Right ventricle myocardium inferior (tissue), 1 donor: ENCODE data around the gene MEMO1. TPM values are rescaled to one million over a fixed set of nuclear protein-coding genes. Genes with fewer than 3 reads are reported as not detected.
"Not testable (repeated sequence)": the region's sequence is repeated elsewhere in the genome, so short reads cannot be mapped to it uniquely, and the experiment has no call there.

Source experiments
- ATAC-seq: fragments of 200-7000 bp; cut with Tn5 transposase; one replicate; pipeline ENCODE4 v1.9.1; 2020; ENCODE audit warnings: mild to moderate bottlenecking, moderate library complexity
- DNase-seq: peaks from one replicate; pipeline ENCODE4 v3.0.0; 2021; ENCODE audit errors: missing footprints
- intact Hi-C: fragments of 100-400 bp; cut with DNase I; formaldehyde crosslinking; loops from one replicate; pipeline ENCODE4 v1.11.0; 2022
- total RNA-seq: library from RNA; stranded (reverse); fragmentation: NEBNext Ultra II Directional; extraction: Animal tissue kit (Norgen Biotek cat#: 25700); gene quantifications from one replicate; pipeline ENCODE4 v1.2.1, GENCODE V29; 2021
- donor health status: DM: no; HTN: yes; CAD: no; lungs with severe emphysema.

MEMO1 gene
- total RNA-seq, 1 donor from 2014 or later, result 50.0 TPM

DNA sequence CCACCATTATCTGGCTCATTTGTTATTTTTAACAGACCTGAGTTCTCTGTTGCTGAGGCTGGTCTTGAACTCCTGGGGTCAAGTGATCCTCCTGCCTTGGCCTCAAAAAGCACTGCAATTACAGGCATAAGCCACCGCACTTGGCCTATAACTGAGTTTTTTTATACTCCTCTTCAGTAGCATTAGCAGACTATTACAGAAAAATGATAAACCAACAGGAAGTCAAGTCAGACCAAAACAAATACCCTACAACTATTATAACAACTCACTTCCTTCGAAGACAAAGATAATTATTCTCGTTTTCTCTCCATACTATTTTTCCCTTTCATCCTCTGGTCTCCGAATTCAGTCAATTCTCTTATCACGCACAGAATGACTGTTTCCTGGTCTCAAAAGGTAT is 78.2 kb downstream of the MEMO1 start:
- intact Hi-C loops, result no loop called here
- DNase-seq (no peak), ATAC-seq (no peak)

DNA sequence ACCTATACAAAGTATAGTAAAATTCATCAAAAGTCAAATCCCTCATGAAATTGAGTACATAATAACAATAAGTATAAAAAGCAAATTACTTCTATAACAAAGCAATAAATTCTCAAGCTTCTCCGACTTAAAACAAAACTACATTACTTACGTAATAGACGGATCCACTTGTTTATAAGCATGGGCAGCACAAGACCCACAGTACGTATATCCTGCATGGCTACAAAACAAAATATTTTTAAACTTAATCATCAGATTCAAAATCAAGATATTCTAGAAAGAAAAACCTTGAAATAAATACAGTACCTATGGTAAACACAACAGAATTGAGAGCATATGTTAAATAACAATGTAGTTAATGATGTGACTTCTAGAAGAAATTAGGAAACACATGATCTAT is 78.9 kb downstream of the MEMO1 start:
- DNase-seq (no peak), ATAC-seq (no peak)
- intact Hi-C loops, result no loop called here

DNA sequence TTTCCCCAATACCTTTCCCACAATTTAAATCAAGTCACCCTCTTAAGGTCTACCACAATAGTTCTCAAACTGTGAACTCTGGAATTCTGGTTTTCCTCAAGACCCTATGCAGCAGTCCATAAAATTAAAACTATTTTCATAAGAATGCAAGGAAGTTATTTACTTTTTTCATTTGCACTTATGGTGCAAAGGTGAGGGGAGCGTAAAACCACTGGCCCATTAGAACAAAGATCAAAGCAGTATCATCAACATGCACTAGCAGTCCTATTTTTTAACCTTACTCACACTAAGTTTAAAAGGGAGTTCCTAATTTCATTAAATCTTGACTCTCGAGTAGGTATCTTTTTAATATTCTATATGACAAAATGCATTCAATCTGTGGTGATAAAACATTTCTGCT is 85.3 kb downstream of the MEMO1 start:
- ATAC-seq (no peak), DNase-seq (no peak)
- intact Hi-C loops, result no loop called here

DNA sequence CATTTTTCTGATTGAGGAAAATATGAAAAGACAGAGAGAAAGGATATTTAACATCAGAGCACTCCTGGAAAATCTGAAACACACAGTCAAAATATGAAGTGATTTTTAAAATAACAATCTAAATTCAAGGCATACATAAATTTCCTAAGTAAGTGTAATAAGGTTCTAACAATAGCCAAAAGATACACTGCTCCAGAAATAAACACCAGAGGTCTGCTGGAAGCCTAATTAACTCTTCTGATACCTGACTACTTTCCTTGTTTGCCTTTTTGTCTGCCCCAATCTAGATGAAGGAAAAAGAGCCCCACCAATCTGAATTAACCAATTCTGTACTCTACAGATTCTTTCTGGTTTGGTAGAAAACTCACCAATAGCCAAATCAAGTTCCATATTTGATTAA is 87.1 kb downstream of the MEMO1 start:
- DNase-seq (no peak), ATAC-seq (no peak)
- intact Hi-C loops, result no loop called here

DNA sequence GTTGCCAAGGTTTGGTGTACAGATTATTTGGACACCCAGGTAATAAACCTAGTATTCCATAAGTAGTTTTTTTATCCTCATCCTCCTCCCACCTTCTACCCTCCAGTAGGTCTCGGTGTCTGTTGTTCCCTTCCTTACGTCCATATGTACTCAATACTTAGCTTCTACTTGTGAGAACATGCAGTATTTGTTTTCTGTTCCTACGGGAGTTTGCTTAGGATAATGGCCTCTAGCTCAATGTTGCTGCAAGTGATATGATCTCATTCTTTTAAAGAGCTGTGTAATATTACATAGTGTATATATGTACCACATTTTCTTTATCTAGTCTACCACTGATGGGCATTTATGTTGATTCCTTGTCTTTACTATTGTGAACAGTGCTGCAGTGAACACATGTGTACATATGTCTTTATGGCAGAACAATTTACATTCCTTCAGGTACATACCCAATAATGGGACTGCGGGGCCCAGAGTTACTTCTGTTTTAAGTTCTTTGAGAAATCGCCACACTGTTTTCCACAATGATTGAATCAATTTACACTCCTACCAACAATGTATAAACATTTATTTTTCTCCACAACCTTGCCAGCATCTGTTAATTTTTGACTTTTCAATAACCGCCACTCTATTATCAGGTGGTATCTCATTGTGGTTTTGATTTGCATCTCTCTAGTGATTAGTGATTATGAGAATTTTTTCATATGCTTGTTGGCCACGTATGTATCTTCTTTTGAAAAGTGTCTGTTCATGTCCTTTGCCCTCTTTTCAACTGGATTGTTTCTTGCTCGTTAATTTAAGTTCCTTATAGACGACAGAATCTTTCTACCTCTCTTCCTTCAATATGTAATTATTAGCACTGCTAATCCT is 88.0 kb downstream of the MEMO1 start:
- ATAC-seq (no peak), DNase-seq (no peak)
- intact Hi-C loops, result no loop called here

DNA sequence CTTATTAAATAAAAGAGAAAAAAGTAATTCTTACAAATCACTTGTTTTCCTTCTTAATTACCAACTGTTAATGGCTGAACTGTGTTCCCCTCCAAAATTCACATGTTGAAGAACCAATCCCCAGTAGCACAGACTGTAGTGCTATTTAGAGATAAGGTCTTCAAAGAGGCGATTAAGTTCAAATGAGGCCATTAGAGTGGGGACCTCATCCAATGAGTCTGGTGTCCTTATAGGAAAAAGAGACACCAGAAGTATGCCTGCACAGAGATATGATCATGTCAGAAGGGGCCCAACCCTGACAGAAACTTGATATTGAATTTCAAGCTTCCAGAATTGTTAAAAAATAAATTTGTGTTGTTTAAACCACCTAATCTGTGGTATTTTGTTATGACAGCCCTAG is 89.8 kb downstream of the MEMO1 start:
- DNase-seq (no peak), ATAC-seq (no peak)
- intact Hi-C loops, result no loop called here

DNA sequence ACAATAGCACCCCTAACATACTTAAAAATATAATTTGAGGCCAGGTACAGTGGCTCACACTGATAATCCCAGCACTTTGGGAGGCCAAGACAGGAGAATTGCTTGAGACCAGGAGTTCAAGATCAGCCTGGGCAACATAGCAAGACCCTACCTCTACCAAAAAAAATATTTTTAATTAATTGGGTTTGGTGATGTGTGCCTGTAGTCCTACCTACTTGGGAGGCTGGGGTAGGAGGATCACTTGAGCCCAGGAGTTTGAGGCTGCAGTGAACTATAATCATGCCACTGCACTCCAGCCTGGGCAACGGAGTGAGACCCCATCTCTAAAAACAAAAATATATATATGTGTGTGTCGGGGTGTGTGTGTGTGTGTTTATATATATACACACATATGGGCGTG is 91.3 kb downstream of the MEMO1 start:
- ATAC-seq (no peak), DNase-seq (peak; percentile 15)
- intact Hi-C loops, result no loop called here

DNA sequence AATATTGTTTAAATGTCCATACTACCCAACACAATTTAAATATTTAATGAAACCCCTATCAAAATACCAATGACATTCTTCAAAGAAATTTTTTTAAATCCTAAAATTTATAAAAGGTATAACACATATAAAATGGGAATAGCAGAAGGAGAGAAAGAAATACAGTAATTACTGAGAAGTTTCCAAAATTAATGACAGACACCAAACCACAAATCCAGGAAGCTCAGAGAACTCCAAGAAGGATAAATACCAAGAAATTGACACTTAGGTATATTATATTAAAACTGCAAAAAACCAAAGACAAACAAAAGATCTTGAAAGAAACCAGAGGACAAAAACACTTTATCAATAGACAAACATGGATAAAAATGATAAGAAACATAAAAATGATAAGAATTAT is 101.1 kb downstream of the MEMO1 start:
- no peak for ATAC-seq
- no peak for DNase-seq
- intact Hi-C loops, result no loop called here

DNA sequence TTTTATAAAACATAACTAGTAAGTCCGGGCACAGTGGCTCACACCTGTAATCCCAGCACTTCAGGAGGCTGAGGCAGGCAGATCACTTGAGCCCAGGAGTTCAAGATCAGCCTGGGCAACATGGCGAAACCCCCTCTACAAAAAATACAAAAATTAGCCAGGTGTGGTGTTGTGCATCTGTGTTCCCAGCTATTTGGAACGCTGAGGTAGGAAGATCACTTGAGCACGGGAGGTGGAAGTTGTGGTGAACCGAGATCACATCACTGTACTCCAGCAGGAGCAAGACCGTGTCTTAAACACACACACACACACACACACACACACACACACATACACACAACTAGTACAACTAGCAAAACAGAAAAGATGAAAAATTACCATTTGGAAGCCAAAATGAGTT is 103.3 kb downstream of the MEMO1 start:
- DNase-seq, ATAC-seq, intact Hi-C loops: not testable (repeated sequence)

DNA sequence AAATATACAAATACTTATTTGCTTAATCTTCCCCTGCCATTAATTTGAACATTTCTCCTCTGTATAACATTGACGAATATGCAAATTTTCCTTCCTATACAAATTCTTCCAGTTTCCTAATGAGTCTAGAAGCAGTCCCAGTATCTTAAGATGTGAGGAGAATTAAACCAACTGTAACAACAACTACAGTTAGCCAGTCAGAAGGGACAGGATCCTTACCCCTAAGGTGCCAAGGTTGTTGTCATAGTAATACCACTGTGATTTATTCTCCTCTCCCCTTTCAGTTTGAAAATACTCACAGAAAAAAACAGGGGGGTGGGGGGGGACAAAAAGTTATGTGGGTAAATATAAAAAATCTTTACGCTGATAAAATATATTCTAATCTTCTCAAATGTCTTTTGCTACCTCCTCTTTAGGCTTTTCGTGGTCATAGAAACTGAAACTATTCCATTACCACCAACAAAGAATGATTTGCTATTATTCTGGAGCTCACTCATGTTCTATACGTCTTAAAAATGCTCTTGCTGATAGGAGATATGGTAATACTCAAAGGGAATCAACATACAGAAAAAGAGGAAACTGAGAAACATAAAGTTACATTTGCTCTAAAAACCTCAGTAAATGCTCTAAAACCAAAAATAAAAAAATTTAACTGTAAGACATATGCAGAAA is 107.6 kb downstream of the MEMO1 start:
- DNase-seq, result no peak
- ATAC-seq, result no peak
- intact Hi-C loops, result no loop called here

DNA sequence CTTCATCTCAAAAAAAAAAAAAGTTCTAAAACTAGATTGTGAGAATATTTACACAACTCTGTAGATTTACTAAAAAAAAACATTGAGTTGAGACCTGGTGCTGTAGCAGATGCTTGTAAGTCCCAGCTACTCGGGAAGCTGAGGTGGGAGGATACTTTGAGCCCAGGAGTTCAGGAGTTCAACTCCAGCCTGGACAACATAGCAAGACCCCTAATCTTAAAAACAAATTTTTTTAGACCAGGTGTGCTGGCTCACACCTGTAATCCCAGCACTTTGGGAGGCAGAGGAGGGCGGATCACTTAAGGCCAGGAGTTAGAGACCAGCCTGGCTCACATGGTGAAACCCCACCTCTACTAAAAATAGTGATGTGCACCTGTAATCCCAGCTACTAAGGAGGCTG is 108.9 kb downstream of the MEMO1 start:
- ATAC-seq (no peak), DNase-seq (no peak)
- intact Hi-C loops, result no loop called here

DNA sequence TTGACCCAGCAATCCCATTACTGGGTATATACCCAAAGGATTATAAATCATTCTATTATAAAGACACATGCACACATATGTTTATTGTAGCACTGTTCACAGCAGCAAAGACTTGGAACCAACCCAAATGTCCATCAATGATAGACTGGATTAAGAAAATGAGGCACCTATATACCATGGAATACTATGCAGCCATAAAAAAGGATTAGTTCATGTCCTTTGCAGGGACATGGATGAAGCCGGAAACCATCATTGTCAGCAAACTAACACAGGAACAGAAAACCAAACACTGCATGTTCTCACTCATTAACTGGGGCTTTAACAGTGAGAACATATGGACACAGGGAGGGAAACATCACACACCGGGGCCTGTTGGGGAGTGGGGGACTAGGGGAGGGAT is 110.7 kb downstream of the MEMO1 start:
- ATAC-seq, DNase-seq, intact Hi-C loops: not testable (repeated sequence)

DNA sequence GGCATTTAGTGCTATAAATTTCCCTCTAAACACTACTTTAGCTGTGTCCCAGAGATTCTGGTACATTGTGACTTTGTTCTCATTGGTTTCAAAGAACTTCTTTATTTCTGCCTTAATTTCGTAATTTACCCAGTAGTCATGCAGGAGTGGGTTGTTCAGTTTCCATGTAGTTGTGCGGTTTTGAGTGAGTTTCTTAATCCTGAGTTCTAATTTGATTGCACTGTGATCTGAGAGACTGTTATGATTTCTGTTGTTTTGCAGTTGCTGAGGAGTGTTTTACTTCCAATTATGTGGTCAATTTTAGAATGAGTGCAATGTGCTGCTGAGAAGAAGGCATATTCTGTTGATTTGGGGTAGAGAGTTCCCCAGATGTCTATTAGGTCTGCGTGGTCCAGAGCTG is 112.5 kb downstream of the MEMO1 start:
- intact Hi-C loops, ATAC-seq, DNase-seq: not testable (repeated sequence)

DNA sequence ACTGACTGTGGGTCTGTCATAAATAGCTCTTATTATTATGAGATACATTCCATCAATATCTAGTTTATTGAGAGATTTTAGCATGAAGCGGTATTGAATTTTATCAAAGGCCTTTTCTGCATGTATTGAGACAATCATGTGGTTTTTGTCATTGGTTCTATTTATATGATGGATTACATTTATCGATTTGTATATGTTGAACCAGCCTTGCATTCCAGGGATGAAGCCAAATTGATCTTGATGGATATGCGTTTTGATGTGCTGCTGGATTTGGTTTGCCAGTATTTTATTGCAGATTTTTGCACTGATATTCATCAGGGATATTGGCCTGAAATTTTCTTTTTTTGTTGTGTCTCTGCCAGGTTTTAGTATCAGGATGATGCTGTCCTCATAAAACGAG is 113.5 kb downstream of the MEMO1 start:
- ATAC-seq, DNase-seq, intact Hi-C loops: not testable (repeated sequence)

DNA sequence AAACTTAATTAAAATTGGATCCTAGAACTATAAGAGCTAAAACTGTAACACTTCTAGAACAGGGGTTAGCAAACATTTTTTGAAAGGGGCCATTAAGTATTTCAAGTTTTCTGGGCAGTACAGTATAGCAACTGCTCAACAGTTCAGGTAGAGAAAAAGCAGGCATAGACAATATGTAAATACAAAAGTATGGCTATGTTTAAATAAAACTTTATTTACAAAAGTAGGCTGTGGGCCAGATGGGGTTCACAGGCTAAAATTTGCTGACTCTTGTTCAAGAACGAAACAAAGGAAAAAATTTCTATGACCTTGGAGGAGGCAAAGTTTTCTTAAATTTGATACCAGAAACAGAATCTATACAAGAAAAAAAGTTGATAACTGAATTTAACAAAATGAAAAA is 114.5 kb downstream of the MEMO1 start:
- no peak for DNase-seq
- no peak for ATAC-seq
- intact Hi-C loops, result no loop called here

DNA sequence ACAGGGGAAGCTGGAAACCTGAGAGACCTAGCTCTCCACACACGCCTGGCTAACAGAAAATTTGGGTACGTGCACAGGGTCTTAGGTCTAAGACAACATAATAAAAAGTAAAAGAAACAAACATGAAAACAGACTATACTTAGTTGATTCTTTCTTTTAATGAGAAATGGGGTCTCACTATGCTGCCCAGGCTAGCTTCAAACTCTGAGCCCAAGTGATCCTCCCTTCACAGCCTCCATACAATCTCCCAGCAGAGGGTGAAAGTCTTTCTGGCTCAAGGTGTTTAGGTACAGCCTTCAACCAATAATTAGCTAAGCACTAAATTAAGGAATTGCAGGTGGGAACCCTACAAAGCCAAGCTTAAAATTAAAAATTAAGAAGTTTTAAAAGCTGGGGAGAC is 116.2 kb downstream of the MEMO1 start:
- intact Hi-C loops, result no loop called here

DNA sequence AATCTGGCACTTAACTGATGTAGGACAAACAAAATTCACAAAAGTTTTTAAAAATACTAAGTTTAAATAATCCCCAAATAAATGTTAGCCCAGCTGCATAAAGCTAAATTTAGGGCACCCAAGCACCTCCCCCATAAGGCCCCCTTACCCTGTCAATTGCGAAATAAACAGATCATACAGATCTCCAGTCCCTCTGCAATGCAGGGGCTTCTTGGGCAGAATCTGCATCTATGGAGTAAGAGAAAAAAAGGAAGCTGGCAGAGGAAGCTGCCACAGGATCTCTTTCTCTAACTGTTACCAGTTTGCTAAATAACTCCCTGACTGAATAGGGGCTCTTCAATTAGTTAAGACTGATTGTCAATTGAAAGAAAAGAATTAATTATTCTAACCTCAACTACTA is 117.7 kb downstream of the MEMO1 start:
- intact Hi-C loops, result no loop called here
- no peak for ATAC-seq
- DNase-seq, result no peak

More for the DNA sequence above, 116.2 kb downstream of the MEMO1 start:
- DNase-seq (no peak), ATAC-seq (no peak)

DNA sequence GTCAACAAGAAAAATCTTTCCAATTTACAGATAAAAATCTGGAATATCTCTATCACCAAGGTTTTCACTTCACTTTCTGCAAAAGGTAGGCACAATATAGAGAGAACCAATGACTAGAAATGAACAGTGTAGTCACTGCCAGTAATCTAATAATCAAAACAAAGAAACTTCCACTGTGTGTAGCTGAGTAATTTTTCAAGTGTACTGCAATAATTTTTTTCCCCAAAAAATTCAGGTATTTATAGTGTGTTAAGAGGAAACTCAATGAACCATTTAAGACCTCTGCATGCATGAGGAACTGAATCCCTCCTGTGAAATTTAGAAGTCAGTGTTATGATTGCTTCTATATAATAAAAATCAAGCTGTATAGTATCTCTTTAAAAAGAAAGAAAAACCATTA is 121.8 kb downstream of the MEMO1 start:
- intact Hi-C loops, result no loop called here
- DNase-seq (no peak), ATAC-seq (no peak)

DNA sequence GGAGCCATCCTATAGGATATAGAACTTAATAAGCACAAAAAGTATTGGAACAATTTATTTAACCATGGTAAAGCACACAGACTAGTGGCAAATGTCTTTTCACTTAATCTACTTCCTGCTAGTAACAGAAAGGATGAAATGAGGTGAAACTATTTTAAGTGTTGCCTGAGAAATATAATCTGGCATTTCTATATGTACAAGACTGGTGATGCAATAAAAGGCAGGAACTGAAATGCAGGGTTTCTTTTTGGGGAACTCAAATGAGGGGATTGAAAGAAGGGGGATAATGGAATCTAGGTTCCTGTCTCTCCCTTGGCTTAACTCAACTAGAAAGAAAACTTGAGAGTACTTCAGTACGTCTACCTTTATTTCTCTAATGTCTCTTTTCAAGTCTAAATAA is 122.3 kb downstream of the MEMO1 start:
- intact Hi-C loops, result no loop called here
- DNase-seq (no peak), ATAC-seq (no peak)

DNA sequence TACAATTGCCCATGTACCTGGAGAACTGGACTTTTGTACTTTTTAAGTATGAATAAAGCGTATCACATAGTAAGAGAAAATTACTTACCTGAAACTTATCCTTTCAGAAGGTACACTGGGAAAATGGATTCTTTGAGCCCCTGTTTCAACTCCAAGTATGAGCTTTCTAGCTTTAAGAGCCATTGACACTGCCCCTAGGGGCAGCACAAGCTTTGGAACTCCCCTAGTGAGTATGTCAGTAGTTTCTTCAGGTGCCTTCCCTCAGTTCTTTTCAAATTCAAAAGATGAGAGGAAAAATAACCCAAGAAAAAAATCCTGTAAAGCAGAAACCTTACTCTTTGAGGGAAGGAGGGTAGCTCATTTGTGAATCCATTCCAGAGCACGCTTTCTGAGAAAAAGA is 124.1 kb downstream of the MEMO1 start:
- intact Hi-C loops, result no loop called here
- ATAC-seq, result no peak
- no peak for DNase-seq
